Subcutaneous adipose tissue (tissue), 4 donors: ENCODE measurements around the gene PLD3. TPM values are rescaled to one million over a fixed set of nuclear protein-coding genes. Genes with fewer than 3 reads are reported as not detected.

ENCODE experiments used
- CTCF ChIP-seq: fragments of 450-650 bp; IDR thresholded peaks from one replicate; pipeline ENCODE4 v1.5.1; 2016; ENCODE audit warnings: low read depth, mild to moderate bottlenecking, control low read depth, antibody characterized with exemption, moderate library complexity
- total RNA-seq, 4 donors: library from RNA; depleted of rRNA; stranded (reverse); fragments of >200 nt; gene quantifications; one replicate each; pipeline ENCODE4 v1.1.0, GENCODE V29; 2016

The PLD3 gene
- total RNA-seq, 4 donors from 2014 or later, result 142 to 1,114 (median 314) TPM

- TF ChIP-seq CTCF, result no peak
These were observed 54.9 kb downstream of the PLD3 start for GRCh38 chr19:40403262-40403984.

- TF ChIP-seq CTCF, result no peak
These were observed 59.5 kb downstream of the PLD3 start for GRCh38 chr19:40407714-40408597.

GRCh38 chr19:40410030-40410389 is 61.5 kb downstream of the PLD3 start:
- no peak for TF ChIP-seq CTCF

- no peak for TF ChIP-seq CTCF
These were observed 62.8 kb downstream of the PLD3 start for GRCh38 chr19:40411125-40411842.

DNA sequence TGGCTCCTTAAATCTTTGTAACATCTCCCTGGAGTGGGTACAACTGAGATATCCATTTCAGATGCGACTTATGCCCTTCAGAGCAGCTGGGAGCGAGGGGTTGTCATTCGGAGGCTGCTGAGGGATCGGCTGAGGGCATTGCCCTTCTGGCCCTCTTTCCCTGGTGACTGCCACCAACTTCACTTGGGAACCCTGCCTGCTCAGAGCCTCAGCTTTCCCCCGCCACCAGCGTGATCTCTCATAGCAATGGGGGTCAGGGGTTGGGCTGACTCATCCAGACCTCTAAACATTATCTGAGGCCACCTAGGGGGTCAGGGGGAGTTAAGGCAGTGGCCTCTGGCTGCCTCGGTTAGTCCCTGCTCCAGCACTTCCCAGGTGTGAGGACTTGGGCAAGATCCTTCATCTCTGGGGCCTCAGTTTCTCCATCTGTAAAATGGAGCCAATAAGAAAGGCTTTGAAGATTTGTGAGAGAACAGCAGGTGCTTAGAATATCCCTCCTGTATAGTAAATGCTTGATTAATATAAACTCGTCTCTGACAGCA is 63.5 kb downstream of the PLD3 start:
- no peak for TF ChIP-seq CTCF

GRCh38 chr19:40412866-40413265 is 64.4 kb downstream of the PLD3 start:
- no peak for TF ChIP-seq CTCF
